HG02870 (cell line): ENCODE results near the gene TRPT1.
A peak's percentile ranks its signal among the peaks of the same experiment; 100 is the strongest.

Source experiments
- ATAC-seq: cut with Tn5 transposase; IDR thresholded peaks from one replicate; pipeline ENCODE4 v1.9.1; 2021; ENCODE audit warnings: mild to moderate bottlenecking, moderate library complexity; ENCODE audit not compliant: unreplicated experiment

Gene TRPT1

DNA sequence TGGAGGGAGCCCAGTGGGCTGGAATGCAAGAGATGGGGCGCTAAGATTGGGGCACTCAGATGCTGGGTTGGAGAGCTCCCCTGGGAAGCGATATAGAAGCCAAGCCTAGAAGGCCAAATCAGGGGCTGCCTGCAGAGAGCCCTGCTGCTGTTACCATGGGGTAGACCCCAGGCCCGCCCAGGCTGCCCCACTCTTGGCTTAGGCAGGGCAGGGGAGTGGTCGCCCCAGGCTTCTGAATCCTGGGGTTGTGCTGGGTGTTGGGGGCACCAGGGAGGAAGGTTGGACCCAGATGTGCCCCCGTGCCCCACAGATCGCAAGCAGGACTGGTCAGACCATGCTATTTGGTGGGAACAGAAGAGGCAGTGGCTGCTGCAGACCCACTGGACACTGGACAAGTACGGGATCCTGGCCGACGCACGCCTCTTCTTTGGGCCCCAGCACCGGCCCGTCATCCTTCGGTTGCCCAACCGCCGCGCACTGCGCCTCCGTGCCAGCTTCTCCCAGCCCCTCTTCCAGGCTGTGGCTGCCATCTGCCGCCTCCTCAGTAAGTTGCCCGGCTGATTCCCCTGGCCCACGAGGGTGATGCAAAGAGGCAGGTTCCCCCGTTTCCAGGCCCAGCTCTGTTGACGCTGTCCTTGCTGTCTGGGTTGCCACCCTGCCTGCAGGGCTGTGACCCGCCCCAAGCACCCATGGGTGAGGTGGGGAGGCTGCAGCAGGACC lies 15.5 kb downstream of the TRPT1 start:
- no peak for ATAC-seq

DNA sequence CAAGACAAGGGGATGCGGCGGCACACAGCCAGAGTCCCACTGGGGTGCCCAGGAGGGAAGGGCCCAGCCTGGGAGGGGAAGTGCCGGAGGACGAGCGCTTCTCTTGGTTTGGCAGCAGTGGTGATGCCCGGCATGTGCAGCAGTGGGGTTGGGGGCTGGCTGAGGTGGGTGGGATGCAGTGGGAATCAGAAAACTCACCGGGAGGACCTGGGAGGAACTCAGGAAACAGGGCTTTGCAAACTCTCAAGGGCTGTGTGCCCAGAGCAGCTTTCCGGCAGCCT lies 16.5 kb downstream of the TRPT1 start:
- ATAC-seq = no peak

DNA sequence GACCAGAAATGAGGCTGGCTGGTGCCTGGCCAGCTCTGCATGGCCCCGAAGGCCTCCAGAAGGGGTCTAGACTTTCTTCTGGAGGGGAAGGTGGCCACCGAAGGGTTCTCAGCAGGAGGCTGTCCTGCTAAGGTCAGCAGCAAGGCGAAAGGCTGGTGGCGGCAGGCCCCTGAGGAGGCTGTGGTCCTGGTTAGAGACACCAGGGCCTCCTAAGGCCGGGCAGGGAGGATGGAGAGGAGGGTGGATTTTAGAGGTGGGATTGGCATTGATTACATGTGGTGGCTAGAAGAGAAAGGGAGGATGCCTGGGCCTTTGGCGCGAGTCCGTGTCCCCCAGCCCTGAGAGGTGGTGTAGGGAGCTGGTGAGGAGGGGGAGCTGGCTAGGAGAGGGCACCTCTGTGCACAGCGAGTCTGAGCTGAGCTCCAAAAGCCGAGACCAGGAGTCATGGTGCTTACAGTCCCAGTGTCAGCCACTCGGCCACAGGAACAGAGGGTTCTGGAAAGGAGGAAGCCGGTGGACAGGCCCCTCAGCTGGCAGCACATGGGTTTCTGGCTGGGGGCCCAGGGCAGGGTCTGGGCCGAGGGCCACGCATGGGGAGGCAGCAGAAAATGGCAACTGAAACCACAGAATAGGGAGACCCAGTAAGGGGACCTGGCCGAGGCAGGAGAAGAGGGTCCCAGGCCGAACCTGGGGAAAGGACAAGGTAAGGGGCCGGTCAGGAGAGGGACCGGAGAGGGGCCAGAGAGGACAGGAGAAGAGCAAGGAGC lies 17.0 kb downstream of the TRPT1 start:
- no peak for ATAC-seq

DNA sequence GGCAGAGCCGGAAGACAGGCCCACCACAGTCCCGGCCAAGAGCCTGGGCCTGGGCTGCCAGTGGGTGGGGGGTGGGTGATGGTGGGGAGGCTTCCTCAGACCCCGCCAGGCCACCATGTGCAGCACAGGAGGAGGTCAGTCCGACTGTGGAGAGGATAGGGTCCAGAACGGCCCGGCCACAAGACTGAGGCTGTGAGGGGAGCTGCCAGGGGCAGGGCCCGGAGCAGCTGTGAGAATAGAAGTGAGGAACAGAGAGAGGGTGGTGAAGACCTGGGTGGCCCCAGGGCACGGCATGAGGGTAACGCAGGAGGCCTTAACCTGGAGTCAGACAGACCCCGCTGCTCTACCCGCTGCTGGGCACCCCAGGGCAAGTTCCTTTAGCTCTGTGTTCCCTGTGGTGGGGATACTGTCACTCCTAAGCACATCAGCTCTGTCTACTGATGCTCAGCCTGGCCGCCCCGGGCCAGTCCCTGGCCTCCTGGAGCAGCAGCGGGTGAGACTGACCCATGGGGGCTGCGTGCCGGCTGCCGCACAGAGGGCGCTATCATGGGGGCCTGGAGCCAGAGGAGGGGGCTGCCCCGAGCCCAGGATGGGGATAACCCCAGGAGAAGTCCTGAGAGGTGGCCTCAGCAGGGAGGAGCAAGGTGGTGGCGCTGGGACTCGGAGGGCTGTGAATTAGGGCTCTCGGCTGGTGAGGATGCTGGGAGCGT lies 17.7 kb downstream of the TRPT1 start:
- no peak for ATAC-seq

DNA sequence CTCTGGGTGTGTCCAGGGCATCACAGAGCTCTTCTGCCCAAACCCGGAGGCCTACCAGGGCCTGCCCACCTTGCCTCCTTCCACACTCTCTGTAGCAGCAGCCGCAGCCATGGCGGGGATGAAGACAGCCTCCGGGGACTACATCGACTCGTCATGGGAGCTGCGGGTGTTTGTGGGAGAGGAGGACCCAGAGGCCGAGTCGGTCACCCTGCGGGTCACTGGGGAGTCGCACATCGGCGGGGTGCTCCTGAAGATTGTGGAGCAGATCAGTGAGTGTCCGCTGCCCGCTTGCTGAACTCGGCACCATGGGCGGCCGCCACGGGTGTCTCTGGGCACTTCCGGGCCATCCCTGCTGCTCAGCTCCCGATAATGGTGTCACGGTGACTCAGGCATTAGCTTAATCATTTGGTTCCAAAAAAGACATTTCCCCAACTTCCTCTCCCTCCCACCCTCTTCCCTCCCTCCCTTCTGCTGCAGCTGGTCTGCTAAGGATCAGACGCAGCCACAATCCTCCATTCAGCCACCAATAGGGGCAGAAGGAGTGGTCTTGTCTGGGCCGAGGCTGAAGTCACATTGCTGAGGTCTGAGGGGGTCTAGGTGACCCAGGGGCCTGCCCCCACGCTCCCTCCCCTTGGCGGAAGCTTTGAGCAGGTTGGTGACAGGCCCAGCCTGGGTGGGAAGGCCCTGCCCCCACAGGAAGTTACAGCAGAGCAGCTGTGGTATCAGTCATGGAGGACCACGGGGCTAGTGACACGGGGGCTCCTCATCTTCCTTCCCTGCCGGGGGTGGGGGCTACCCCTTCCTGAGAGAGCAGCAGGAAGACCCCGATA lies 18.5 kb downstream of the TRPT1 start:
- ATAC-seq = peak; percentile 55

DNA sequence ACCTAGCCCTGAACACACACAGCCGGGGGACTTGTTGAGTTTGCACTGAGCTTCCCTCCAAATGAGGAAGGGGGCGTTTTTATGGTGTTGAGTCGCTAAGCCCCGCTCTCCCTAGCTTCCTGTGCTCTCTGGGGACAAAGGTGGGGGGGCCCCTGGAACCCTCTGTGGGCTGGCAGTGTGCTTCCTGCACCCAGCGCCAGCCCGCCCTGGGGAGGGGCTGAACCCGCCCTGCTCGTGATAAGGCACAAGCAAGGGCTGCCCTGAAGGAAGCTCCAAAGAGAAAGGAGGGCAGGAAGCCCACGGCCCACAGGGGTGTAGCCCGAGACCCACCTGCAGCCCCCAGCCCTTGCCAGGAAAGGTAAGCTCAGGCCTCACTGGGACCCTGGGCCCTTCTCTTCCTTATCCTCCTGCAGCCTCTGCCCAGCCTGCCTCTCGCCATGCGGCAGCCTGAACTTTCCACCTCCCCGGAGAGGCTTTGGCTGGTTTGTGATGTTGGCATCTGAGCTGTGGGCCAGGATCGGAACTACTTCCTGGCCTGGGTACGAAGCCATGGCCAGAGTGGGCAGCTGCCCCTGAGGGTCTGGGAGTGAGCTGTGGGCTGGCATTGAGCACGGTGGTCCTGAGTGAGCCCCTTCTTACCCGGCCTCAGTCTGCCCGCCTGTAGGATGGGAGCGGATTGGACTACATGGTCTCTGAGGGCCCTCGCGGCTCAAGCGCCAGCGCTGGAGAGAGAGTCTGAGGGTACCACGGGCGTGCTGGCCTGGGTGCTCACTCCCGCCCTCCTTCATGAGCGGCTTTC lies 19.3 kb downstream of the TRPT1 start, which contains the start of gene FERMT3:
Gene FERMT3, plus strand, starts transcription at position 265 of the 799 bp plus-strand sequence. CDS start 644 bp downstream, outside the sequence.
- no peak for ATAC-seq

DNA sequence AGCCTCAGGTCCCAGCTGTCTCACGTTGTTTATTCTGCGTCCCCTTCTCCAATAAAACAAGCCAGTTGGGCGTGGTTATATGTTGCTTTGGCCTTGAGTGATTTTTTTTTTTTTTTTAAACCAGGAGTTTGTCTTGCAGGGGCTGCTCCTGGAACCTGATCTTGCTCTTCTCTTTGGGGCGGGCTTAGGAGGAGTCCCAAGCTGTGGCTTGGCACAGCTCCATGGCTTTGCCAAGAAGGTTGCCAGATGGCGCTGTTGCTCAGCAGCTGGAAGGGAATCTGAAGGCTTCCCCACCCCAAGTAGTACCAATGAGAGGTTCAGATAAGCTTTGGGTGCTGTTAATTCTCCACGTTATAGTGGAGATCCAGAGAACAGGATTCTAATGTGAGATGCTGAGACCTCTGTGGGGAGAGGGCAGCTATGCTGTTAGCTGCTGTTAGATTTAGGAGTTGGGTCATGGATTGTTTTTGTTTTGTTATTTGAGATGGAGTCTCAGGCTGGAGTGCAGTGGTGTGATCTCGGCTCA lies 21.5 kb downstream of the TRPT1 start:
- ATAC-seq = no peak

DNA sequence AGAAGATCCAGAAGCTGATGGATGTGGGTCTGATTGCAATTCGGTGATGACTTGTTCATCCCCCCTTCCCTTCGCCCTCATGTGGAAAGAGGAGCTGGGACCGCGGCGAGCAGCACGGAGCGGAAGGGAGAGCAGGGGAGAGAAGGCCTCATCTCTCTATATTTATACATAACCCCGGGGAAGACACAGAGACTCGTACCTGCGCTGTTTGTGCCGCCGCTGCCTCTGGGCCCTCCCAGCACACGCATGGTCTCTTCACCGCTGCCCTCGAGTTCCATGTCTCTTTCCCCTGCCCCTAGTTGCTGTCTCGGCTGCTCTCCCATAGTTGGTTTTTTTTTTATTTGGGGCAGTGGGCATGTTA lies 21.9 kb downstream of the TRPT1 start:
- no peak for ATAC-seq

DNA sequence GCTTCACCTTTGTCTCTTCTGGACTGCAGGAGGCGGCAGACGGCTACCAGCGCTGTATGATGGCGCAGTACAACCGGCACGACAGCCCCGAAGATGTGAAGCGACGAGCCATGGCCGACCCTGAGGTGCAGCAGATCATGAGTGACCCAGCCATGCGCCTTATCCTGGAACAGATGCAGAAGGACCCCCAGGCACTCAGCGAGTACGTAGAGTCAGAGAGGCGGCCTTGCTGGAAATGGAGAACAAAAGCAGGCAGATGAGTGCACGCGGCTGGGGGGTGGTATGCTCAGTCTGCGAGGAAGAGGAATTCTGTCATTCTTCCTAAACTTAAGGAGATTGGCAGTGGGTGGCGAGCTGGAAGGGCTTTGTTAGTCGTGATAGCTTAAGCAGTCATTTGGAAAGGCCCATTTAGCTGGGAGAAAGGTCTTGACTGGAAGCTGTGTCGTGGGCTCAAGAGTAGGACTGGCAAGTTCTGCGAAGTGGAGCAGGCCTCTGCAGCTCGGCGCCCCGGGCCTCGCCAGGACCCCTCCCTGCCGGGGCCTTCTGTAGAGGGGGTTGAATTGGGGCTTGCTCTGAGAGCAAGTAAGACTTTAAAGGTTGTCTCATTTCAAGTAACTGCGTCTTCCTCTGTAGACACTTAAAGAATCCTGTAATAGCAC lies 22.4 kb downstream of the TRPT1 start:
- no peak for ATAC-seq

DNA sequence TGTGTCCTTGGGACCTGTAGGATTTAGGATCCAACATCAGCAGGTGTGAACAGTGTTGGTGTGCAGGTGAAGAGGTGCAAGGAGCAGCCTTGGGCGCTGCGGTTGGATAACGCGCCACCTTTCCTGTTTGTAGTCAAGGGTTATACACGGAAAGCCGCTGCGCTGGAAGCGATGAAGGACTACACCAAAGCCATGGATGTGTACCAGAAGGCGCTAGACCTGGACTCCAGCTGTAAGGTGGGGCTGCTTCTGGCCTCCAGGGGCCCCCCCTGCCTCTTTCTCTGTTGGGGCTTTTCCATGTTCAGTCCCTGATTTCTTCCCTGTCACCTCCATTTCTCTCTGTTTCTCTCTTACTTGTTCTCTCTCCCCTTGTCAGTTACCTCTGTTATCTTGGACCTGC lies 23.0 kb downstream of the TRPT1 start:
- ATAC-seq = no peak

DNA sequence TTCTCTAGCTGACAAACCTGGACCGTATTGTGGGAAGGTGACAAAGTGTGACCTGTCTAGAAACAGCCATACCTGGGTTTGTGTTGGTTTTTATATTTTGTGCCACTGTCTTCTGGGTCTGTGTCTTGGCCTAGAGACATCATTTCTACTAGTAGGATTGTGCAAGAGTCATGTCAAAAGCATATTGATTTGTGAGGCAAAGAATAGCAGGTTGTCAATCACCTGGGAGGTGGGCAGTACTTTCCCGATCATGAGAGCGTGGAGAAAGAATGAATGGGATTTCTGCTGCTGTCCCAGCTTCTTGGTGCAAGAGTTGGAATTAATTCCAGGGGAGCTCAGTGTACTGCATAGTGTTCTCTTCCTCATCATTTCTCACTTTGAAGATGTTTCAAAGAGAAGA lies 24.4 kb downstream of the TRPT1 start:
- ATAC-seq = no peak

DNA sequence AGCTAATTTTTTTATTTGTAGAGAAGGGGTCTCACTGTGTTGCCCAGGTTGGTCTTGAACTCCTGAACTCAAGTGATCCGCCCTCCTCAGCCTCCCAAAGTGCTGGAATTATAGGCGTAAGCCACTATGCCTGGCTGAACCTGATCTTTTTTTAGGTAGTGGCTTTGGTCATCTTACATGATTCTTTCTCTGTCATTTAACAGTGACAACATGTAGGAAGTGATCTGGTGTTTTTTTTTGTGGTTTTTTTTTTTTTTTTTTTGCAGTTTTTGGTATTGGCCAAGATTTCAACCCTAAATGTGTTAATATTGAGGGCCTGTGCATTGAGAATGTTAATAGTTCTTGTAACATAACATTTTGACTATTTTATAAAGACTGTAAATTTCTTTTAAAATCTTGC lies 27.5 kb downstream of the TRPT1 start:
- no peak for ATAC-seq

DNA sequence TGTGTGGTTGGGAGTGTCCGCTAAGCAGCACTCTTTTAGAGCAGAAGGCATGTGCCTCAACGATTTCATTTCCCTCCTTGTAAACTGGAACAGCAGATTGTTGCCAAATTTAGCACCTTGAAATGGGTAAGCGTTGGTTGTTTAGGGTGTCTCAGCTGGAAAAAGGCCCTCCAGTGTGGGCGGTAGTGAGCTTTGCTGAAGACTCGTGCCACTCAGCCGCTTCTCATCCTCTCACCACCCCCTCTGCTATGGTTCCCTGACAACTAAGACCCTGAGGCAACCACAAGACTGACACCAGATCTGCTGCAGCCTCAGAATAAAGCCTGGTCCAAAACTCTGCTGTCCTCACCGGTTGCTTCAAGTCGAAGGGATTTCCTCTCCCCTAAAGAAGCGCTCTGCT lies 29.4 kb downstream of the TRPT1 start:
- ATAC-seq = no peak

DNA sequence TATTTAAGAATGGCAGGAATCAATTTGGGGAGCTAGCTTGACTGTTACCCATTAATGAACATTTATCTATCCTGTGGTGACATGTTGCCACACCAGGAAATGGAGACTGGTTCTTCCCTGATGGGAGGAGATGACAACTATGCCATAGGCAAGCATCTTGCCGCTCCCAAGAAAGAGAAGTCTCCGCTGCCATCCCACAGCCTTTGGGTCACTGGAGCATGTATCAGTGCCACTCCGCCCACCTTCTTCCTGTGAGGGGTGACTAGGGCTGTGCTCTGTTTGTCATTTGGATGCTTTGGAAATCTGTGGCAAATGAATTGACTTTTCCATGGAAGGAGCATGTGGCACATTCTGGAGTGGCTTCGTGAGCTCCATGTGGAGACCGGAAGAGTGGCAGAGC lies 33.6 kb downstream of the TRPT1 start:
- ATAC-seq = no peak

DNA sequence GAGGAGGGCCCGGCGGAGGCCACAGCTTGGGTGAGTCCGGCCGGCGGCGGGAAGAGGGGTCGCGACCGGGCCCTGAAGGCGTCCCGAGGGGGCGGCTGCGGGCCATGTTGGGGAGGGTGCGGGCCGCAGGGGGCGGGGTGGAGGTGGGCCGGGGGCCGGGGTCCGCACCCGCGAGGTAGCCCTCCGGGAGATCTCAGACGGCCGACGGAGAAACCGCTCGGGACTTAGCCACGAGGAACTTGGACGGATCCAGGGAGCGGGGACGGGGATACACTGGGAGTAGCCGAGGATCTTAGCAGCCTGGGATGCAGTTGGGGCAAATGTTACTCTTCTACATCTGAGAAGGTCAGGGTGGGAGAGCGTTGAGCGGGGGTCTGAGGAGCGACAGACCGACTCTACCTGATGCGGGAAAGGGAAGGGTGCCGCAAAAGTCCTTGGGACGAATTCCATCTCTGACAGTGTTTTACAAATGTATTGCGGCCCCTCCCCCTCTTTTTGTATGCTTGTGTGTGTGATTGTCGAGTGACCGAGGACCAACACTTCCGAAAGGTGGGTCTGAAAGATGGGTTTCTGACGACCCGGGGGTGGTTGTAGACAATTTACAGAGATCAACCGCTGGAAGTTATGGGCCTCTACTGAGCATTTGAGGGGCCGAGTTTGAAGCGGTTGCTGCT lies 39.4 kb downstream of the TRPT1 start:
- ATAC-seq = no peak

DNA sequence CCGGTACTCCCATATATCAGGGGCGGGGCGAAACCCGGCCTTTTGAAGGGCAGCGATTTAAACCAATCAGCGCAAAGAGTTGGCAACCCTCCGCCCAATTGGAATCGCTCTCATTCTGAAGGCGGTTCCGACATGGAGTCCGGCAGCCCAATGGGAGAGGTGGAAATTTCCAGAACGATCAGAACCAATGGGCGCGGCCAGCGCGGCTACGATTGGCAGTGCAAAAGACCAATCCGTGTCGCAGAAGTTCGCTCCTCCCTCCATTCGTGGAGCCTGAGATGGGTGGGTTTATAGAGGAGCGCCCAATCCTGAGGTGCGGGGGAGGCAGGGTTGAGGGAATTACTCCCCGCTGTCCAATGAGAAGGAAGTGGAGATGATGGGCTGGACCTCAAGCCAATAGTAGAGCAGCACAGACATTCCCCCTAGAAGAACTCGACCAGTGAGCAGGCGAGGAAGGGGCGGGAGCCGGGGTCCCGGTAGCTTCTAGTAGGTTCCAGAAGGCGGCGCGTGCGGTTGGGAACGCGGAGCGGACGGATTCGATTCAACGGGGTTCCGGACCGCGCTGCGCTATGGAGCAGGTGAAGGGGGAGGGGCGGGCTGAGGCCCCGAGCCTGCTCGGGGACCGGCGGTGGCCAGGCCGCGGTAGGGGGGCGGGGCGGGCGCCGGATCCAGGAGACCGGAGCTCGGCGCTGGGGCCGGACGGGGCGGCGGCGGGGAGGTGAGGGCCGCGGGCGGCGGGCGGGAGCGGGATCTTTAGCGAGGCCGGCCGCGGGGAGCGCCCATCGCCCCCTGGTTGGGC lies 40.1 kb downstream of the TRPT1 start, which contains the start of gene STIP1:
Gene STIP1, plus strand, starts transcription at position 479 of the 799 bp plus-strand sequence. Its CDS starts 91 bp downstream, at position 570.
- peak; percentile 84 for ATAC-seq

DNA sequence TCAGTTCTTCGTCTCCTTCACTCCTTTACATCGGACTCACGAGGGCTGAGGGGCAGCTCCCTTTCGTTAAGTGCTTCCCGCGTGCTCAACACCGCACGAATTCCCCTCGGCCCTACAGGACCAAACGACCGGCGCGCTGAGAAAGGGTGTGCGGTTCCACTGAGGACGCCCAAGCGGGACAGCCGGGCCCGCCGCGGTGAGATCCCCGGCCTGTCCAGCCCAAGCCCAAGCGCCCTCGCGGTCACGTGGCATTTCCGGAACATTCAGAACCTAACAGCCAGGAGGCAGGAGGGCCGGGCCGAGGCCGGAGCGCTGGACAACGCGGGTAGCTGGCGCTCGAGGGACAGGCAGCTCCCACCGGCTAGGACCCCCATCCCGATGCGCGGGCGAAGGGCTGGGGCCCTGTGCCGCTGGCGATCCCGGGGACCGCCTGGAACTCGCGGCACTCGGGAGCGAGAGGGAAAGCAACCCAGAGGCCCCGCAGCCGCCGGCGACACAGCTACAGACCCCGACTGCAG lies 40.8 kb downstream of the TRPT1 start:
- peak; percentile 20 for ATAC-seq

DNA sequence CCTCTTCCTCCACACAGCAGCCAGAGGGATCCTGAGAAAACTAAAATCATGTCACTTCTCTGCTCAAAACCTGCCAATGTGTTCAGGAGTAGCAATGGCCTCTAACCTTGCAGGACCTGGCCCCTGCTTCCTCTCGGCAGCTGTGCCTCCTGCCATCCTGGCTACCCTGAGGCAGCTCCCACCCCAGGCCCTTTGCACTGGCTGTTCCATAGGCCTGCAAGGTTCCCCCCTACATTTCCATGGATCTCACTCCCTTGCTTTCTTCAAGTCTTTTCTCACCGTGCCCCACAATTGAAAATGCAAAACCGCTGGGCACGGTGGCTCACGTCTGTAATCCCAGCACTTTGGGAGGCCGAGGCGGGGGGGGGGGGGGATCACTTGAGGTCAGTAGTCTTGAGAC lies 42.1 kb downstream of the TRPT1 start:
- no peak for ATAC-seq
